IMR-90 (cell line): Measurements from ENCODE around the gene SLC35D3. TPM values are rescaled to one million over a fixed set of nuclear protein-coding genes. Genes with fewer than 3 reads are reported as not detected.

Experiments
- ATAC-seq: fragments of 200-7000 bp; cut with Tn5 transposase; 2 replicates; pipeline ENCODE4 v1.9.1; 2020; ENCODE audit warnings: low read depth, mild to moderate bottlenecking, moderate library complexity
- BruUV-seq: library from RNA; stranded (reverse); fragments of 400-500 nt; replicated peaks from 2 replicates; lab custom pipeline; 2021; lab: Mats Ljungman, UMichigan
- CTCF ChIA-PET: fragments of 300-600 bp; formaldehyde crosslinking; extraction: SDS; loops from one replicate; lab custom pipeline; 2021; ENCODE audit warnings: antibody characterized with exemption; lab: Yijun Ruan, JAX
- POLR2A ChIA-PET: fragments of 300-600 bp; sonication (Branson Sonifier 250); formaldehyde crosslinking; loops from one replicate; lab custom pipeline; 2022; ENCODE audit warnings: antibody characterized with exemption; ENCODE audit not compliant: unreplicated experiment; lab: Charles Lee
- DNase-seq: peaks from one replicate; pipeline ENCODE4 v3.0.0; 2013
- H2AFZ ChIP-seq: replicated peaks from 2 replicates; pipeline ENCODE3; 2013; ENCODE audit warnings: low read length, mild to moderate bottlenecking; ENCODE audit not compliant: poor library complexity
- H2AK5ac ChIP-seq: 2 replicates; pipeline ENCODE4 v1.6.1; 2013; ENCODE audit warnings: low read depth, low read length, inconsistent platforms
- H2AK9ac ChIP-seq: replicated peaks from 2 replicates; pipeline ENCODE3; 2013; ENCODE audit warnings: mild to moderate bottlenecking, low read depth, low read length, moderate library complexity; ENCODE audit not compliant: poor library complexity
- H2BK120ac ChIP-seq: 2 replicates; pipeline ENCODE4 v1.6.1; 2013; ENCODE audit warnings: low read depth, low read length, inconsistent platforms
- H2BK15ac ChIP-seq: 3 replicates; pipeline ENCODE4 v1.6.1; 2013; ENCODE audit warnings: low read depth, low read length, inconsistent platforms
- H2BK20ac ChIP-seq: 2 replicates; pipeline ENCODE4 v1.6.1; 2013; ENCODE audit warnings: low read depth, mild to moderate bottlenecking, inconsistent platforms, low read length, moderate library complexity
- H2BK5ac ChIP-seq: 2 replicates; pipeline ENCODE4 v1.6.1; 2013; ENCODE audit warnings: mild to moderate bottlenecking, low read depth, low read length, inconsistent platforms; ENCODE audit not compliant: poor library complexity, severe bottlenecking
- H3K14ac ChIP-seq: replicated peaks from 2 replicates; pipeline ENCODE4 v1.6.1; 2013; ENCODE audit warnings: low read depth, low read length, inconsistent platforms
- H3K18ac ChIP-seq: 2 replicates; pipeline ENCODE4 v1.6.1; 2013; ENCODE audit warnings: low read depth, low read length, control low read depth
- H3K23ac ChIP-seq: 2 replicates; pipeline ENCODE4 v1.6.1; 2013; ENCODE audit warnings: low read depth, low read length, inconsistent platforms
- H3K27ac ChIP-seq: 2 replicates; pipeline ENCODE4 v1.5.1; 2013; ENCODE audit warnings: mild to moderate bottlenecking, control low read depth, low read length; ENCODE audit not compliant: insufficient read depth
- H3K27me3 ChIP-seq: 2 replicates; pipeline ENCODE4 v1.6.1; 2013; ENCODE audit warnings: low read length; ENCODE audit not compliant: control insufficient read depth, insufficient read depth
- H3K36me3 ChIP-seq: 2 replicates; pipeline ENCODE4 v1.6.1; 2013; ENCODE audit warnings: low read length, mixed read lengths; ENCODE audit not compliant: control insufficient read depth, insufficient read depth
- H3K4ac ChIP-seq: 2 replicates; pipeline ENCODE4 v1.6.1; 2013; ENCODE audit warnings: low read depth, low read length, inconsistent platforms
- H3K4me1 ChIP-seq: 2 replicates; pipeline ENCODE4 v1.6.1; 2013; ENCODE audit warnings: low read length, mixed read lengths; ENCODE audit not compliant: control insufficient read depth, insufficient read depth
- H3K4me2 ChIP-seq: 2 replicates; pipeline ENCODE4 v1.6.1; 2013; ENCODE audit warnings: low read depth, mild to moderate bottlenecking, control low read depth, low read length, moderate library complexity
- H3K4me3 ChIP-seq: 2 replicates; pipeline ENCODE4 v1.5.1; 2013; ENCODE audit warnings: low read depth, mild to moderate bottlenecking, control low read depth, low read length, moderate library complexity; ENCODE audit not compliant: insufficient read depth
- H3K56ac ChIP-seq: 2 replicates; pipeline ENCODE4 v1.6.1; 2013; ENCODE audit warnings: low read length, inconsistent platforms; ENCODE audit not compliant: insufficient read depth; ENCODE audit errors: extremely low read depth
- H3K79me1 ChIP-seq, 2 experiments: 2 replicates each; pipeline ENCODE4 v1.6.1; 2013; ENCODE audit warnings: low read length in 2 of 2, inconsistent platforms in 1 of 2, low read depth in 1 of 2
- H3K9ac ChIP-seq: 2 replicates; pipeline ENCODE4 v1.6.1; 2013; ENCODE audit warnings: low read depth, low read length, control low read depth
- H3K9me1 ChIP-seq: 2 replicates; pipeline ENCODE4 v1.6.1; 2013; ENCODE audit warnings: low read length, inconsistent platforms; ENCODE audit not compliant: insufficient read depth
- H3K9me3 ChIP-seq: 2 replicates; pipeline ENCODE4 v1.6.1; 2013; ENCODE audit warnings: low read length; ENCODE audit not compliant: control insufficient read depth, insufficient read depth
- H4K20me1 ChIP-seq: 2 replicates; pipeline ENCODE4 v1.6.1; 2013; ENCODE audit warnings: low read length, inconsistent platforms; ENCODE audit not compliant: insufficient read depth
- H4K5ac ChIP-seq: 2 replicates; pipeline ENCODE4 v1.6.1; 2013; ENCODE audit warnings: mild to moderate bottlenecking, low read depth, low read length, control low read depth
- H4K8ac ChIP-seq, 2 experiments: 2 replicates each; pipeline ENCODE4 v1.6.1; 2013; ENCODE audit warnings: low read depth in 2 of 2, low read length in 2 of 2, control low read depth in 1 of 2, inconsistent platforms in 1 of 2
- H4K91ac ChIP-seq: 2 replicates; pipeline ENCODE4 v1.6.1; 2013; ENCODE audit warnings: low read depth, low read length, inconsistent platforms; ENCODE audit not compliant: insufficient read depth
- CHD1 ChIP-seq: IDR thresholded peaks from 2 replicates; pipeline ENCODE4 v1.6.1; 2012; ENCODE audit warnings: low read depth, low read length, improper control_type of control experiment
- FOS ChIP-seq: fragments of 150-350 bp; IDR thresholded peaks from 2 replicates; pipeline ENCODE4 v1.6.1; 2016; ENCODE audit warnings: low read depth, low read length
- MAFK ChIP-seq: IDR thresholded peaks from 2 replicates; pipeline ENCODE4 v1.6.1; 2012; ENCODE audit warnings: low read depth, low read length, improper control_type of control experiment
- MXI1 ChIP-seq: IDR thresholded peaks from 2 replicates; pipeline ENCODE4 v1.6.1; 2012; ENCODE audit warnings: low read depth, mild to moderate bottlenecking, low read length, moderate library complexity, borderline replicate concordance
- RAD21 ChIP-seq: IDR thresholded peaks from 2 replicates; pipeline ENCODE4 v1.6.1; 2012; ENCODE audit warnings: low read length, improper control_type of control experiment
- WGBS, 2 experiments: methylation state at CpG; one replicate each; pipeline versions ENCODE4 v1.1.5 to v1.1.7; 2013; ENCODE audit warnings: missing lambda C conversion rate in 2 of 2; ENCODE audit not compliant: insufficient read length in 1 of 2; ENCODE audit errors: extremely low coverage in 2 of 2; 5-methylcytosine and 5-hydroxymethylcytosine counted together
- dilution Hi-C: fragments of 300-500 bp; cut with HindIII; formaldehyde crosslinking; loops from one replicate; pipeline ENCODE4 v1.14.3; 2018; ENCODE audit warnings: low sequenced_read_pairs; ENCODE audit not compliant: unreplicated experiment
- in situ Hi-C: fragments of 300-500 bp; cut with MboI; formaldehyde crosslinking; loops from 3 replicates; pipeline ENCODE4 v1.14.3; 2019; ENCODE audit warnings: low sequenced_read_pairs, inconsistent platforms, mixed read lengths
- intact Hi-C: fragments of 100-400 bp; cut with micrococcal nuclease; formaldehyde crosslinking; loops from 2 replicates; pipeline ENCODE4 v1.10.0; 2022
- polyA plus RNA-seq, 3 experiments: library from polyadenylated mRNA; depleted of rRNA; stranded (reverse); fragments of >200 nt; gene quantifications; 2 replicates each; pipeline ENCODE4 v1.2.3, GENCODE V29; 2012; ENCODE audit warnings: low replicate concordance in 1 of 3
- total RNA-seq: library from RNA; depleted of rRNA; stranded (reverse); fragments of >200 nt; gene quantifications from 2 replicates; pipeline ENCODE4 v1.2.3, GENCODE V29; 2012

The SLC35D3 gene
- total and polyA plus RNA-seq, 2 of the 4 experiments (the other 2 are of a cell fraction), result not detected

DNA sequence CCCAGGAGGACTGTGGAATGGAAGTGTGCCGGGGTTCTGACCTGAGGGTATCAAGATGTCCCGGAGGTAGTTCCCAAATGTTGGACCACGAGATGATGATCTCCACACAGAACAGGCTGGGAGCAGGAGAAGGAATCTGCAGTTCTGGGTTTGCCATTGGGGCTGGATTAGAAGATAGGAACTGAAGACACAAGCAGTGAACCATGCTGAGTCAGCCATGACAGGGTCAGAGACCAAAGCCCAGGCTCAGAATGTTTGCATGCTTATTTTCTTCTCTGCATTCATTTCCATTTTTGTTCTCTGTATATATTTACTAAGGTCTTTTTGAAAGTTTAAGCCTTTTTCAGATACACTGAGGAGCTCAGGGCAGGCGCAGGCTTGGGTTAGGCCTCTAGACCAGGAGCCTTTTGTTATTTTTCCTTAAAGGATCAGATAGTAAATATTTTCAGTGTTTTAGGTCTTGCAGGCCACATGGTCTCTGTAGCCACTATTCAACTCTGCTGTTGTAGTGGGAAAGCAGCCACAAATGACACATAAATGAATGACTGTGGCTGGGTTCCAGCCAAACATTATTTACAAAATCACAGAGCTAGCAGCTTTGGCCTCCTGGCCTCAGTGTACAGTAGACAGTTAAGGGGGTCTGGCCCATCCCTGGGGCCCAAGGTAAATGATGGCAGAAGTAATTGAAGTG, 28.5 kb downstream of the SLC35D3 start:
- Histone ChIP-seq H2BK5ac (no peak overlapping the region), H3K18ac (no peak overlapping the region), H4K5ac (no peak overlapping the region), H3K9ac (no peak overlapping the region), H3K4me2 (no peak overlapping the region), H2BK20ac (no peak overlapping the region), H2BK15ac (no peak overlapping the region), H3K36me3 (no peaks in the 10 kb centered on the region), H3K14ac (no peak overlapping the region), H3K27me3 (peaks cover 5% of the 10 kb centered on the region; the same call in 1 of the 2 replicates), H3K56ac (no peak overlapping the region), H2AK9ac (no peak overlapping the region), H3K23ac (no peak overlapping the region), H3K4me1 (no peaks in the 10 kb centered on the region), H3K4me3 (no peak overlapping the region), H4K8ac (no peak overlapping the region), H4K91ac (no peak overlapping the region), H3K79me1 (no peaks in the 10 kb centered on the region), H3K27ac (no peak overlapping the region), H2AK5ac (no peak overlapping the region), H3K9me1 (peaks cover 4% of the 10 kb centered on the region; the same call in 1 of the 2 replicates), H2BK120ac (no peak overlapping the region), H2AFZ (no peak overlapping the region), H3K4ac (no peak overlapping the region), H4K20me1 (no peaks in the 10 kb centered on the region), H3K9me3 (no peaks in the 10 kb centered on the region)
- intact Hi-C loops (no loop called here), in situ Hi-C loops (no loop called here), dilution Hi-C loops (no loop called here)
- CTCF ChIA-PET, result interaction anchor here (1.0 kb wide), 1 partner anchor 10 kb away, joined by 5 read pairs; no protein-coding TSS in a partner anchor
- BruUV-seq, result no TSS peak
- ATAC-seq (peak; percentile 76), DNase-seq (peak; percentile 17)
- POLR2A ChIA-PET, result no interaction called here
- WGBS, 2 experiments, result 67% methylated on average over 2 of the region's 4 CpGs; no CpG with 5 or more reads in 1 of the 2 experiments
- peak; percentile 13; the same call in 1 of the 2 replicates for TF ChIP-seq MAFK
- TF ChIP-seq RAD21, result no peak
- TF ChIP-seq CHD1, result no peak
- TF ChIP-seq MXI1, result no peak
- no peak for TF ChIP-seq FOS
